ENCODE data around the gene ITGA11.
A peak's percentile ranks its signal among the peaks of the same experiment; 100 is the strongest.

The ITGA11 gene

DNA sequence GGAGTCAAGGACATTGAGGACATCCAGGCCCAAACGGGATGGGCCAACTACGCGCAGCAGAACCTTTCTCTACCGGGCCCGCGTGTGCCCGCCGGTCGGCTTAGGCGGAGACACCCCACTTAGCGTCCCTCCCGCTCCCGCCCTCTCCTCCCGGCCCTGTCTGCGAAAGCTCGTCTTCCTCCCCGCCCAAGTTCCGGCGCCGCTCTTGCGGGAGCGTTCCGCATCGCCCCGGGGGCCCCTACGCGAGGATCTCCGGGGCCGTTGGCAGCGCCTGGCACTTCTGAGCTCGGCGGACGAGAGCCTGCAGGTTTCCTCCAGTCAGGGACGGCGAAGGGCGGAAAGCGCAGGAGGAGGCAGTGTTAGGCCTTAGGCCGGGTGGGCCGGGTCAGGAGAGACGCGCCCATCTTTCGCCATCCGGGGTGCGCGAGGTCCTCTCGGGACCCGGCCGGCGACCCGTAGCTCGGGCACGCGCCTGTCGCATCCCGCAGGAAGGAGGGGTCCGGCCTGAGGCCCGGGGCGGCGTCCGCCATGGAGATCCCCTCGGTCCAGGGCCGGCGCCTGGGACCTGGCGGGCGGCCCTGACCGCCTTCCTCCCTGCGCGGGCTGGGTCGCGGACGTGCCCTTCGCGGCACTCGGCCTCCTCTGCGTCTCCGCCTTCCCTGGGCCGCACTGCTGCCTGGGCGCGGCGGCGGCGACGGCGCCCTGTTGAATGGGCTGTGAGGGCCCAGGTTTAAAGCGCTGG, 154.2 kb downstream of the ITGA11 start, which contains the start of gene FEM1B:
Gene FEM1B, plus strand, starts transcription at position 143 of the 742 bp plus-strand sequence. CDS start 673 bp downstream, outside the sequence.
- peak within 1 kb of the TSS; percentile 98 for H3K4me3 ChIP-seq (ENCODE audit: low read depth, low read length)

DNA sequence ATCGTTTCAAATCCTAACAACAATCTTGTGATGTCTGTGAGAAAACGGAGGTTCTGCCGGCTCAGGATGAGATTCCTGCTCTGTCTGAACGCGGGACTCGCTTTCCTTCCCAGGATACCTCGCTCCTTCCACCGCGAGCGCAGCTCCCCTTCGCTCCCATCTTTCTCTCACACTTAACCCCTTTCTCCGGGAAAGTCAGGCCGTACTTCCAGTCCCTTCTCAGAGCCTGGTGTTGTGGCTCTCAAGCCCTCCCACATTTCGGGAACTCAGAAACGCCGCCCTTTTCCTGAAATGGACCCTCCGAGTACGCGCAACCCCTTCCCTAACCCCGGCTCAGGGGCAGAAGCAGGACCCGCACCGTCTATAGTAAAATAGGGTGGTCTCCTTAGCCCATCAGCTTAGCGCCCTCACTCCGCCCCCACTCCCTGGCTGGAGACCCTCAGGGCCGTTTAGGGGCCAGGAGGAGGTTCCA, 154.8 kb downstream of the ITGA11 start:
- peak overlapping the region; percentile 98 for H3K4me3 ChIP-seq (ENCODE audit: low read depth, low read length)

DNA sequence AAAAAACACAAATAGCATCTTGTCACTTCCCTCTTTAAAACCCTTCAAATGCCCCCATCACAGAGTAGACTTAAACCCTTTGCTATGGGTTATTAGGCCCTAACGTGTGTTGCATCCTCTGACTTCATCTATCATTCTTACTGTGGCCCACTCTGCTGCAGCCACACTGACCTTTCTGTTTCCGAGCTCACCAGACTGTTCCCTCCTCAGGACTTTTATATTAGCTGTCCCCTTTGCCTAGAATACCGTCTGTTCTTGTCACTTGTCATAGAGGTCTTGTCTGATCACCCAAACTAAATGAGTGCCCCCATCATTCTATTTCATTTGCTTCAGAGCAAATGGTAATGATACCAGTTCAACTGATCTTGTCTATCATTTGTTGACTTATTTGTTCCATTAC, 155.3 kb downstream of the ITGA11 start:
- peak overlapping the region; percentile 98 for H3K4me3 ChIP-seq (ENCODE audit: low read depth, low read length)

DNA sequence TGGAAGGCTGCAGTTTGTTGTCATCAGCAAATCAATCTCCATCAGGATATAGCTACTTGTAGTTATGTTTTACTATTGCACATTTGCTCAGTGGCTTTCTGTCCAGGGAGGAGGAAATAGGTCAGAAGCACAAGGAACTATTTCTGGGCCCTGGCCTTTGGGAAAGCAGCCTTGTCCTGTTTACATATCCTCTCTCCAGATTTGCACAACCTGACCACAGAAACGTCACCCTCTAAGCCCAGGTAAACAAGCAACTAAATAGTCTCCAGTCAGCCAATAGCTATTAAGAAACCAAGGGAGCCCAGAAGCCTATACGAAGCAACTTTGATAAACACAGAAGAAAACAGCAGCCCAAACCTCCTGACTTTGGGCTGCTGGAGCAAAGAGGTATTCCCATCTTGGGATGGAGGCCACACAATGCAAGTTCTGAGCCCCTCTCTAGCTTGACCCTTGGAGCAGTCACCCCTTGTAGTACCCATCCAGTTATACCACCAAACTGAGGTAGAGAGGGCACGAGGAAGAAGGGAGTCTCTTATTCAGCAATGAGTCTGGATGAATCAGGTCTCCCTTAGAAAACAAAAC, 156.7 kb downstream of the ITGA11 start:
- H3K4me3 ChIP-seq (ENCODE audit: low read depth, low read length) = no peak overlapping the region

DNA sequence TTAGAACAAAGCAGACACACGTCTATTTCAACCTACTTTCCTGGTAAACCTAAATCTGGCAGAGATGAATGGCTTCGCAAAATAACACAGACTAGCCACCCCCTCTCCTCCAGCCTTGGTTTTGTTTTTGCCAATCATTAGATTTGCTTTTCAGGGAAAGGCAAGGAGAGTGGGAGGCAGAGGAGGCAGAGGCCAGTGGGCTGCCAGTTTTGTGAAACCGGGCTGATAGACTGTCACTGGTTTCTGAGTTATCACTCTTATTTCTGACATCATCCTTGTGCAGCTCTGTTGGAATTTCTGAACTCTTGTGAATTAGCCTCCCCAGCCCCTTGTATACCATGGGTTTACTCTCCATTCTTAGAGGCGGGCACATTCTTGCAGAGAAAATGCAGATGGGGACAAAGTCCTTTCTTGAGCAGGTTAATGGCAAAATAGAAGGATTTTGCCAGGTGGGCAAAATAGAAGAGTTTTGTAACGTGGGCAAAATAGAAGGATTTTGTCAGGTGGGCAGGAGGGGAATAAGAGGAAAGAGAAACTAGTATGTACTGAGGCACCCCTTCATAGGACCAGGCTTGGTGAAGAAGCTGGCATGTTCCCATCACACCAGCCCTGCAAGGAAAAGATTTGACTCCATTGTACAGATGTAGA, 157.6 kb downstream of the ITGA11 start:
- H3K4me3 ChIP-seq (ENCODE audit: low read depth, low read length) = no peak overlapping the region

DNA sequence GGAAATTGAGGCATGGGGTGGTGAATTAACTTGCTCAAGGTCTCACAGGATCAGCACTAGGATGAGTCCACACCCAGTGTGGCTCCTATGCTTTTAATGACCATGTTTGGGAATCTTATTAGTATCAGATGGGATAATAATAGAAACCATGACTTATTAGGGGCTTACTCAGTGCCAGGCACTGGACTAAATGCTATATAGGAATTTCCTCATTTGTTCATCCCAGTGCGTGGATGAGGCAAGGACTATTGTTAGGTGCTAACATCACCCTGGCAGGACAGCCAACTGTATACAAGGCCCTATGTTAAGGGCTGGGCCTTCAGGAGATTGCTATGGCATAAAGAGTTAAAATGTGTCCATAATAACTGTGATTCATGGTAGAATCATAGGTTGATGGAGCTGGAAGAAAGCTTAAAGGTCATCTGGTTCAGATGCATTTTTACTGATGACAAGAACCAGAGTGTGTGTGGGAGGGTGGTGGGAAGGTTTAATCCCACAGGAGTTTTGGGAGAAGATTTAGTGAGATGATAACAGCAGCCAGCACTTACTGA, 159.2 kb downstream of the ITGA11 start:
- no peak overlapping the region for H3K4me3 ChIP-seq (ENCODE audit: low read depth, low read length)

DNA sequence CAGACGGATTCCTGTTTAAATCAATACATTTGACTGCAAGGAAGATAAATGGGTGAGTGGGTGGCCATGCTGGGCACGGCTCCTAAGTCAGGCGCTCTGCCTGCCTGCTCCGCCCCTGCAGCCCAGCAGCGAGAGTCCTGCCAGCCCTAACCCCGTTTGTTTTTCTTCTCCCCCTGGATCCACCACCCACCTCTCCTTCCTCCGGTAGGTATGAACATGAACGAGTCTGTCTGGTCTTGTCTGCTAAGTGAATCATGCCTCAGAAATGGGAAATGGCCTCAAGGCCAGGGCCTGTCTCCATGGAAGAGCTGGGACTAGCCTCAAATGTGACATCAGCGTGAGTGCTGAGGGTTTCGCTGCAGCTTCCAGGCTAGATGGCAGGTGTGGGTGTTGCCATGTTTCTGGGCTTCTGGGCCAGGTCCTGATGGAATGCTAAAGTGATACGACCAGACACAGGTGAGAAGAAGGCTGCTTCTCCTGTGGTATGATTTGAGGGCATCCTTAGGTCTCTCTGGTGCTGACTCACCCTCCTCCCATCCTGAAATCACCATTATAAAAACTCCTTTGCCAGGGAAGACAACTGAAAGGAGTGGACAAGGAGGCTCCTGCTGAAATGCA, 160.0 kb downstream of the ITGA11 start:
- no peak overlapping the region for H3K4me3 ChIP-seq (ENCODE audit: low read depth, low read length)

DNA sequence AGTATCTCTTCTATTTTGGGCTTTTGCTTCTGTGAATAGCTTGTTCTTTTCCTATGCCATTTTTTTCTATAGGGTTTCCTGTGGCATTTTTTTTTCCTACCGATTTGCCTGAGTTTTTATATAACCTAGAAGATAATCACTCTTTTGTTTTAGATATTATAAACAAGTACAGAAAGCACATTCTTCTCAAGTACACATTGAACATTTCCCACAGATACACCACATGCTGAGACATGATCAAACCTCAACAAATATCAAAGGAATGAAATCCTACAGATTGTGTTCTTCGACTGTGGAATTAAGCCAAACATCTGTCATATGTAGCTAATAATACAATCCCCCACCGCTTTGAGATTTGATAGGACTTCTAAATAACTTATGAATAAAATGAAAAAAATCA, 163.6 kb downstream of the ITGA11 start:
- H3K4me3 ChIP-seq (ENCODE audit: low read depth, low read length) = no peak overlapping the region

DNA sequence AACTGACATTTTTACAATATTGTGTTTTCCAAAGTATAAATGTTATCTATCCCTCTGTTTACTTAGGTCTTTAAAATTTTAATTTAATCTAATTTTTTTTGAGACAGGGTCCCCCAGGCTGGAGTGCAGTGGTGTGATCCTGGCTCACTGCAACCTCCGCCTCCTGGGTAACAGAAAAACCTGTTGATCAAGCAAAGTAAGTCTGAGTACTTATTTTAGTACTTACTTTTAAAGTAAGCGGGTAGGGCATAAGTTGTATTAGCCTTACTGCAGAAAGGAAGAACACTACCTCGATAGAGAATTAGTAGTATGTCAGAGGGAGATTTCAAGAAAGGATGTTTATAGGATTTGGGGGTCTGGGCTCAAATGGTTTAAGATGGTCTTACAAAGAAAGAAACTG, 166.3 kb downstream of the ITGA11 start:
- no peak overlapping the region for H3K4me3 ChIP-seq (ENCODE audit: low read depth, low read length)

DNA sequence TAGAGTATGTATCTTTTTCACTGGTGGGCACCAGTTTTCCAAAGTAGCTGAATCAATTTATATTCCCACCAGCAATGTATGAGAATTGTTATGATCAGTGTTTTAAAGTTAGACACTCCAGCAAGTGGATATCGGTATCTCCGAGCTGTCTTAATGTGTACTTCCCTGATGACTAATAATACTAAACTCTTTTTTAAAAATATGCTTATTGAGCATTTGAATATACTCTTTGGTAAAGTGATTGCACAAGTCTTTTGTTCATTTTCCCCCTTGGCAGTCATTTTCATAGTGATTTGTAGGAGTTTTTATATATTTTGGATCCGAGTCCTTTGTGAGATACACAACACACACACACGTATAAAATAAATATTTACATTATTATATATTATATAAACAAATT, 166.9 kb downstream of the ITGA11 start:
- H3K4me3 ChIP-seq (ENCODE audit: low read depth, low read length) = no peak overlapping the region

DNA sequence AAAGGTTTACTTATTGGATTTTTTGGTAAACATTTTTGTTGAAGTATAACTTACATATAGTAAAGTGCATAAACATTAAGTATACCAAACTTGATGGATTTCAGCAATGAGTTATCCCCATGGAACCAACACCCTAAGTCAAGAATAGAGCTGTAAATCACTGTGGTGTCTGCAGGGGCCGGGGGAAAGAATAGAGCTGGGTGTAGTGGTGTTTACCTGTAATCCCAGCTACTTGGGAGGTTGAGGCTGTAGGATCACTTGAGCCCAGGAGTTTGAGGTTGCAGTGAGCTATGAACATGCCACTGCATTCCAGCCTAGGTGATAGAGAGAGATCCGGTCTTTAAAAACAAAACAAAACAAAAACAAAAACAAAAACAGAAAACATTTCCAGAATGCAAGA, 167.7 kb downstream of the ITGA11 start:
- no peak overlapping the region for H3K4me3 ChIP-seq (ENCODE audit: low read depth, low read length)

DNA sequence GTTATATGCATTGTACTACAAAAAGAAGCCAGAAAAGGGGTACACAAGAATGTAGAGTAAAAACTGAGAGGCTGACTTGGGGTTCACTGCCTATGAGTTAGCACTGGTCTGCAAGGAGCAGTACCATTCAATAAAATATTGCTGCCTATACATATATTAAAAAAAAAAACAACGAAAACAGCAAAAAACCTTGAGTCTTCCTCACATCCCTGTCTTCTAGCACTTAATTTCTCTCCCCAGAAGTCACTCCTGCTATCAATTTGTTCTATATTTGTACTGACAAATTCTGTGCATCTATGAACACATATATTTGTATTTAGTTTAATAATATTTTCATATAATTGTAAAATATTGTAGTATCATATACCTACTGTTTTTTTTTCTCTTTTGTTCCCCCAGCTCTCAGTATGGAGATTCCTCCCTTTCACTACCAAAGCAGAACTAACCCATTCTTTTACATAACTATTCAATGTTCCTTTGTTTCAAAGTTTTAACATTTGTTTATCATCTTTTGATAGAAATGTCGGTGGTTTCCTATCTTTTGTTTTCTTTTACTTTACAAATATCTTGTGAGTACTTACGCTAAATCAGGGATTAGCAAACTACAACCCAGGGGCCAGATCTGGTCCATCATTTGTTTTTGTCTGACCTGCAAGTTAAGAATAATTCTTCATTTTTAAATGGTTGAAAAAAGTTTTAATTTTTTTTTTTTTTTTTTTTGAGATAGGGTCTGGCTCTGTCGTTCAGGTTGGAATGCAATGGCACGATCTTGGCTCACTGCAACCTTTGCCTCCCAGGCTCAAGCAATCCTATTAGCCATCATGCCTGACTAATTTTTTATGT, 169.2 kb downstream of the ITGA11 start:
- no peak overlapping the region for H3K4me3 ChIP-seq (ENCODE audit: low read depth, low read length)

DNA sequence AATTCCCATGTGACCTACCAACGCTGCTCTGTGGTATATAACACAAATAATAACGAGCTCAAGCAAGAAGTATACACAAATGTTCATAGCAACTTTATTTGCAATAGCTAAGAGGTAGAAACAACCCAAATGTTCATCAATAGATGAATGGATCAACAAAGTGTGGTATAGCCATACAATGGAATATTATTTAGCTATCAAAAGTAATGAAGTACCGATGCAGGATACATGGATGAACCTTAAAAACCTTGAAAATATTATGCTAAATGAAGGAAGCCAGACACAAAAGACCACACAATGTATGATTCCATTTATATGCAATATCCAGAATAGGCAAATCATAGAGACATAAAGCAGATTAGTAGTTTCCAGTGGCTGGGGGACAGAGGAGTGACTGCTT, 170.0 kb downstream of the ITGA11 start:
- H3K4me3 ChIP-seq (ENCODE audit: low read depth, low read length) = no peak overlapping the region

DNA sequence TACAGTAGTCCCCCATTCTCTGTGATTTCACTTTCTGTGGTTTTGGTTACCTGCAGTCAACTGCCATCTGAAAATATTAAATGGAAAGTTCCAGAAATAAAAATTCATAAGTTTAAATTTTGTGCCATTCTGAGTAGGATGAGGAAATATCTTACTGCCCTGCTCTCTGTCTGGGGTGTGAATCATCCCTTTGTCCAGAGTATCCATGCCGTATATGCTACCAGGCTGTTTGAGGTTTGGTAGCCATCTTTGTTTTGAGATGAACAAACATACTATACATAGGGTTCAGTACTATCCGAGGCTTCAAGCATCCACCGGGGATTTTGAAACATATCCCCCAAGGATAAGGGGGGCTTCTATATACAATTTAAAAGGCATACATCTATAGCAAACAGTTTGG, 170.7 kb downstream of the ITGA11 start:
- H3K4me3 ChIP-seq (ENCODE audit: low read depth, low read length) = no peak overlapping the region

DNA sequence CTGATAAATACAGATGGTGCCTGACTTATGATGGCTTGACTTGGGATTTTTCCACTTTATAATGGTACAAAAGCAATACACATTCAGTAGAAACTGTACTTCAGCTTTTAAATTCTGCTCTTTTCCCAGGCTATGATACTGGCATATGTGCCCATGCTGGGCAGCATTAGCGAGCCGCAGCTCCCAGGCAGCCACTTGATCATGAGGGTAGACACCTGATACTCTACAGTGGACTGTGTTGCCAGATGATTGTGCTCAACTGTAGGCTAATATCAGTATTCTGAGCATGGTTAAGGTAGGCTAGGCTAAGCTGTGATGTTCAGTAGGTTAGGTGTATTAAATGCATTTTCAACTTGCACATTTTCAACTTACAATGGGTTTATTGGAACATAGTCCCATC, 172.1 kb downstream of the ITGA11 start:
- no peak overlapping the region for H3K4me3 ChIP-seq (ENCODE audit: low read depth, low read length)

DNA sequence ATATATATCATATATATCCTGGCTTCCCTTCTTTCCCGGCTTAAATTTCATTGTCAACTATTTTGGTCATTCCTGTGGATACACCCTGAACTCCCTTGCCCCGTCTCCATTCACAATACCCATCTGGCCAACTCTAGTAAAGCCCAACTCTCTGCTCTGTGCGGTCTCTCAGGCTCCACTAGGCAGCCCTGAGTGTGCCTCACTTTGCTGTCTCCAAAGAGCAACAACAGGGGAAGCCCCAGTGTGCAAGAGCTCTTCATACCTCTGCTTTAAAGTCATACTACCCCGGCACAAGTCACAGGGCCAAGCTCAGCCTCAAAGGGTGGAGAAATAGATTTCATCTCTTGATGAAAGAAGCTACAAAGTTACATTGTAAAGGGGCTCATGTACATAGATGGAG, 173.3 kb downstream of the ITGA11 start:
- H3K4me3 ChIP-seq (ENCODE audit: low read depth, low read length) = no peak overlapping the region

DNA sequence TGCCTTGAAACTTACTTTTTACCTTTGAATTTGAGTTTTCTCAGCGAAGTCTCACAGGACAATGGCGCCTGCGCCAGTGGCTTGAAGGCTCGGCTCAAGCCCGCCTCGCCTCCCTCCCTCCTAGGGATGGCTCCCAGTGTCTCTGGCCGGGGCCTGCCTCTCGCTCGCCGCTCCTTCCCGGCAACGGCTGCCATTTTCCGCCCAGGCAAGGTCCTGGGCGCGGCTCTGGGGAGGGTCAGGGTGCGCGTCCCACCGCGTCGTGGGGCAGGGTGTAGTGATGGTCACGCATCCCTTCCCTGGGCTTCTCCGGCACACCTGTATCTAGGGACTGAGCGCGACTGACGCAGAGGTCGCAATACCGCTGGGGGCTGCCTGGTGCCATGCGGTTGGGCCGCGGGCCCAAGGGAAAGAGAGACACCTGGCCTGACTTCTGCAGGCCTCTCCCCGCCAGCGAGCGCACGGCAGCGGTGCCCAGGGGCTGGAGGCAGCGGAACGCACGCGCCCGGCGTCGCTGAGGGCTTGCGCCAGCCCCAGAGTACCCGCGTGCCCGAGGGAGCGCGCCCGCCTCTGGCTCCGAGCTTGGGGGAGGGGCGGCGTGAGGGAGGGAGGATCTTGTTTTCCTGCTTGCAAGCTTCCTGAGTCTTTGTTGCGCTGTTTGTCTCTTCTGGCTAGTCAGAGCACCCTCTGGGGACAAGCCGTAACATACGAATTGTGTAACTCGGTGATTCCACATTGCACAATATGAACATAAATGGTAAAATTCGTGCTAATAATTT, 175.1 kb downstream of the ITGA11 start:
- H3K4me3 ChIP-seq (ENCODE audit: low read depth, low read length) = peak overlapping the region; percentile 47

DNA sequence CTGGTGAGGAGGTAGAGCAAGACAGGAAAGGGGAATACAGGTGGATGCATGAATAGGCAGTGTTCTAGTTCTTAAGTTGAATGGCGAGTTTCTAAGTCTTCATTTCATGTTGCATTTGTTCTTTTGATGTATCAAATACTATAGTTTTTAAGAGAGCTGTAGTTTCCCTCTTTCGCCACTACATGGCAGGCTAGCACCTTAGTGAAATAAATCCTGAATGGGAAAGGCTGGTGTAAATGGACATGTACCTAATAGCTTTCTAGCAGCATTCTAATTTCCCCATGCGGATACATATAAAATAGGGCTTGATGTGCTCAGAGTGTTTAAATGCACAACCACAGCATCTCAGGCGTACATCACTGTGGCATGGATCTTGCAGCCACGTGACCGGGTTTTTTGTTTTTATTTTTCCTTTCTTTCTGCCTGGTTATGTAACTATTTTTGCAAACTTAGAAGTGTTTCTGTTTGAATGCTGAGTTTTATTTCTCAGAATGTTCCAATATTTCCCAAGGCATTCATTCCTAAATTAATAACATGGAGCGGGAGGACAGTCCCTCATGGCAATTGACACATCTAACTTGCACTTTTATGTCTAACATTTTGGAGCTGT, 178.9 kb downstream of the ITGA11 start:
- no peak overlapping the region for H3K4me3 ChIP-seq (ENCODE audit: low read depth, low read length)

DNA sequence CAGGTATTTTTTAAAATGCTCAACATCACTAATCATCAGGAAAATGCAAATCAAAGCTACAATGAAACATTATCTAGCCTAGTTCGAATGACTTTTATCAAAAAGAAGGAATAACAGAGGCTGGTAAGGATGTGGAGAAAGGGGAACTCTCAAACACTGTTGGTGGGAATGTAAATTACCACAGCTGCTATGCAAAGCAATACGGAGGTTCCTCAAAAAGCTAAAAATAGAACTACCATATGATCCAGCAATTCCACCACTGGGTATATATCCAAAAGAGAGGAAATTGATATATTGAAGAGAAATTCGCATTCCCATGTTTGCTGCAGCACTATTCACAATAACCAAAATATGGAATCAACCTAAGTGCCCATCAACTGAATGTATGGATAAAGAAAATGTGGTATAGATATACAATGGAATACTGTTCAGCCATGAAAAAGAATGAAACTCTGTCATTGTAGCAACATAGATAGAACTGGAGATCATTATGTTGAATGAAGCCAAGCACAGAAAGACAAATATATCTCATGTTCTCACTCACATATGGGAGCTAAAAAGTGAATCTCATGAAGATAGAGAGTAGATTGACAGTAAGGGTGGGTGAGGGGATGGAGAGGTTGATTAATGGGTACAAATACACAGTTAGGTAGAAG, 182.8 kb downstream of the ITGA11 start:
- no peak overlapping the region for H3K4me3 ChIP-seq (ENCODE audit: low read depth, low read length)

Measured in iPS-11a (cell line).